HCT116 (cell line): ENCODE results near the gene RAD23A. TPM values are rescaled to one million over a fixed set of nuclear protein-coding genes. Genes with fewer than 3 reads are reported as not detected.

Source experiments
- ATAC-seq: fragments of 200-7000 bp; cut with Tn5 transposase; 2 replicates; pipeline ENCODE4 v1.9.1; 2020; ENCODE audit warnings: mild to moderate bottlenecking, moderate library complexity
- BruUV-seq: library from RNA; stranded (reverse); fragments of 400-500 nt; replicated peaks from 2 replicates; lab custom pipeline; 2021; lab: Mats Ljungman, UMichigan
- CTCF ChIA-PET: fragments of 300-600 bp; sonication (Branson Sonifier 250); formaldehyde crosslinking; loops from one replicate; lab custom pipeline; 2021; ENCODE audit warnings: antibody characterized with exemption; lab: Charles Lee
- POLR2A ChIA-PET: fragments of 300-600, 350-600 bp; sonication (Branson Sonifier 250); formaldehyde crosslinking; loops from one replicate; lab custom pipeline; 2021; ENCODE audit warnings: antibody characterized with exemption; lab: Charles Lee
- RAD21 ChIA-PET, 2 experiments: fragments of 300-600 bp; sonication (Branson Sonifier 250); formaldehyde crosslinking; loops; one replicate each; lab custom pipeline; 2023; ENCODE audit warnings: low total read pairs in 2 of 2; ENCODE audit not compliant: uncharacterized antibody in 2 of 2, unreplicated experiment in 2 of 2, low non-redundant PET in 1 of 2; lab: Charles Lee
- DNase-seq: peaks from one replicate; pipeline ENCODE4 v3.0.0-alpha.2; 2010; ENCODE audit warnings: low read depth, low spot score
- H2AFZ ChIP-seq: fragments of 200-600 bp; shearing (Covaris generic), sonication (generic); 2 replicates; pipeline ENCODE4 v1.6.1; 2017; ENCODE audit warnings: low read depth, mixed run types, mixed read lengths, antibody characterized with exemption, low read length; ENCODE audit not compliant: poor library complexity, severe bottlenecking
- H3K27ac ChIP-seq: 2 replicates; pipeline ENCODE4 v1.5.1; 2012; ENCODE audit warnings: low read depth, low read length
- H3K27me3 ChIP-seq: fragments of 200-600 bp; sonication (generic); 2 replicates; pipeline ENCODE4 v1.6.1; 2016; ENCODE audit warnings: mixed run types, low read length, mixed read lengths; ENCODE audit not compliant: insufficient read depth
- H3K36me3 ChIP-seq, 2 experiments: fragments of 200-500 bp in 1 of 2; fragments of 200-600 bp in 1 of 2; sonication (Bioruptor generic) in 1 of 2; sonication (generic) in 1 of 2; 2 replicates each; pipeline versions ENCODE4 v1.5.1 to v1.6.1; 2014 to 2016; ENCODE audit warnings: low read length in 2 of 2, inconsistent platforms in 1 of 2, mixed read lengths in 1 of 2, mixed run types in 1 of 2; ENCODE audit not compliant: insufficient read depth in 2 of 2, control insufficient read depth in 1 of 2
- H3K4me1 ChIP-seq, 2 experiments: fragments of 200-600 bp in 1 of 2; sonication (generic) in 1 of 2; 2 replicates each; pipeline versions ENCODE4 v1.5.1 to v1.6.1; 2012 to 2017; ENCODE audit warnings: low read length in 2 of 2, inconsistent platforms in 1 of 2, mild to moderate bottlenecking in 1 of 2, mixed read lengths in 1 of 2, mixed run types in 1 of 2, moderate library complexity in 1 of 2; ENCODE audit not compliant: insufficient read depth in 2 of 2, control insufficient read depth in 1 of 2
- H3K4me2 ChIP-seq: fragments of 200-600 bp; sonication (generic); 2 replicates; pipeline ENCODE4 v1.6.1; 2017; ENCODE audit warnings: mixed run types, low read length, mixed read lengths
- H3K4me3 ChIP-seq, 2 experiments: fragments of 200-600 bp in 1 of 2; sonication (generic) in 1 of 2; replicated peaks in 1 of 2; 2 replicates each; pipeline ENCODE4 v1.5.1; 2011 to 2016; ENCODE audit warnings: low read length in 2 of 2, control low read depth in 1 of 2, low read depth in 1 of 2, mild to moderate bottlenecking in 1 of 2, mixed read lengths in 1 of 2, mixed run types in 1 of 2
- H3K79me2 ChIP-seq: fragments of 200-600 bp; sonication (generic); 2 replicates; pipeline ENCODE4 v1.6.1; 2017; ENCODE audit warnings: mild to moderate bottlenecking, mixed run types, low read length, moderate library complexity, mixed read lengths; ENCODE audit not compliant: insufficient read depth
- H3K9ac ChIP-seq: fragments of 200-600 bp; sonication (generic); 2 replicates; pipeline ENCODE4 v1.6.1; 2016; ENCODE audit warnings: low read length, mixed read lengths
- H3K9me2 ChIP-seq: fragments of 200-600 bp; sonication (generic), shearing (Covaris generic); 2 replicates; pipeline ENCODE4 v1.6.1; 2017; ENCODE audit warnings: mixed run types, mild to moderate bottlenecking, moderate library complexity; ENCODE audit not compliant: insufficient read depth
- H3K9me3 ChIP-seq, 2 experiments: fragments of 200-500 bp in 1 of 2; fragments of 200-600 bp in 1 of 2; sonication (Bioruptor generic) in 1 of 2; sonication (generic) in 1 of 2; 2 replicates each; pipeline ENCODE4 v1.6.1; 2014 to 2017; ENCODE audit warnings: low read length in 2 of 2, mixed read lengths in 2 of 2, inconsistent platforms in 1 of 2, low read depth in 1 of 2, mild to moderate bottlenecking in 1 of 2, mixed run types in 1 of 2, moderate library complexity in 1 of 2; ENCODE audit not compliant: control insufficient read depth in 1 of 2, insufficient read depth in 1 of 2
- H4K20me1 ChIP-seq: fragments of 200-600 bp; sonication (generic), shearing (Covaris generic); 2 replicates; pipeline ENCODE4 v1.6.1; 2017; ENCODE audit warnings: mixed run types, mild to moderate bottlenecking, moderate library complexity; ENCODE audit not compliant: insufficient read depth
- CEBPB ChIP-seq: IDR thresholded peaks from 2 replicates; pipeline ENCODE4 v1.6.1; 2012; ENCODE audit warnings: low read depth
- EZH2 ChIP-seq: fragments of 200-600 bp; sonication (generic); IDR thresholded peaks from 2 replicates; pipeline ENCODE4 v1.6.1; 2017; ENCODE audit warnings: antibody characterized with exemption, mixed run types
- EZH2phosphoT487 ChIP-seq: fragments of 200-600 bp; IDR thresholded peaks from 2 replicates; pipeline ENCODE4 v1.6.1; 2018; ENCODE audit warnings: antibody characterized with exemption, borderline replicate concordance
- FOSL1 ChIP-seq: IDR thresholded peaks from 2 replicates; pipeline ENCODE4 v1.6.1; 2012; ENCODE audit warnings: low read depth
- JUND ChIP-seq: IDR thresholded peaks from 2 replicates; pipeline ENCODE4 v1.6.1; 2012
- POLR2A ChIP-seq: IDR thresholded peaks from 2 replicates; pipeline ENCODE4 v1.7.0; 2011; ENCODE audit warnings: borderline replicate concordance; ENCODE audit not compliant: insufficient read depth, insufficient read length; ENCODE audit errors: extremely low read depth
- POLR2AphosphoS5 ChIP-seq: IDR thresholded peaks from 2 replicates; pipeline ENCODE4 v1.6.1; 2011; ENCODE audit warnings: mild to moderate bottlenecking, low read depth, low read length, moderate library complexity
- REST ChIP-seq: IDR thresholded peaks from 2 replicates; pipeline ENCODE4 v1.6.1; 2012; ENCODE audit warnings: low read depth
- SIN3A ChIP-seq: IDR thresholded peaks from 2 replicates; pipeline ENCODE4 v1.6.1; 2012; ENCODE audit warnings: low read depth
- SP1 ChIP-seq: IDR thresholded peaks from 2 replicates; pipeline ENCODE4 v1.6.1; 2012; ENCODE audit warnings: low read depth
- TCF7L2 ChIP-seq: IDR thresholded peaks from 2 replicates; pipeline ENCODE4 v1.7.0; 2011; ENCODE audit warnings: borderline replicate concordance, inconsistent platforms; ENCODE audit not compliant: insufficient read depth, insufficient read length; ENCODE audit errors: extremely low read depth
- YY1 ChIP-seq: IDR thresholded peaks from 2 replicates; pipeline ENCODE4 v1.6.1; 2011; ENCODE audit warnings: low read length, low read depth, moderate library complexity, mild to moderate bottlenecking; ENCODE audit not compliant: insufficient replicate concordance; ENCODE audit errors: extremely low read depth
- ZBTB33 ChIP-seq: IDR thresholded peaks from 2 replicates; pipeline ENCODE4 v1.6.1; 2011; ENCODE audit warnings: mild to moderate bottlenecking, low read length, moderate library complexity; ENCODE audit not compliant: insufficient replicate concordance; ENCODE audit errors: extremely low read depth
- ZFX ChIP-seq: fragments of 450-650 bp; IDR thresholded peaks from 2 replicates; pipeline ENCODE4 v1.6.1; 2017
- intact Hi-C: fragments of 100-400 bp; cut with micrococcal nuclease; formaldehyde crosslinking; loops from 2 replicates; pipeline ENCODE4 v1.10.0; 2022
- total RNA-seq: library from RNA; stranded (reverse); gene quantifications from one replicate; pipeline ENCODE4 v1.2.1, GENCODE V29; 2021; ENCODE audit not compliant: unreplicated experiment
- TF ChIP-seq, protein P1 (sequence below), 3 experiments: fragments of 200-600 bp in 1 of 3; sonication (generic) in 1 of 3; IDR thresholded peaks in 2 of 3; conservative IDR thresholded peaks in 1 of 3; 2 replicates each; pipeline ENCODE4 v1.5.1; 2012 to 2017; ENCODE audit warnings: low read depth in 2 of 3, low read length in 2 of 3, antibody characterized with exemption in 1 of 3, borderline replicate concordance in 1 of 3, control low read depth in 1 of 3, mild to moderate bottlenecking in 1 of 3, mixed read lengths in 1 of 3, mixed run types in 1 of 3, moderate library complexity in 1 of 3; ENCODE audit not compliant: insufficient read depth in 1 of 3
- TF ChIP-seq, protein P2 (sequence below): IDR thresholded peaks from 2 replicates; pipeline ENCODE4 v1.6.1; 2012

RAD23A gene
- total RNA-seq, 1 experiment from 2014 or later, result 163 TPM

DNA sequence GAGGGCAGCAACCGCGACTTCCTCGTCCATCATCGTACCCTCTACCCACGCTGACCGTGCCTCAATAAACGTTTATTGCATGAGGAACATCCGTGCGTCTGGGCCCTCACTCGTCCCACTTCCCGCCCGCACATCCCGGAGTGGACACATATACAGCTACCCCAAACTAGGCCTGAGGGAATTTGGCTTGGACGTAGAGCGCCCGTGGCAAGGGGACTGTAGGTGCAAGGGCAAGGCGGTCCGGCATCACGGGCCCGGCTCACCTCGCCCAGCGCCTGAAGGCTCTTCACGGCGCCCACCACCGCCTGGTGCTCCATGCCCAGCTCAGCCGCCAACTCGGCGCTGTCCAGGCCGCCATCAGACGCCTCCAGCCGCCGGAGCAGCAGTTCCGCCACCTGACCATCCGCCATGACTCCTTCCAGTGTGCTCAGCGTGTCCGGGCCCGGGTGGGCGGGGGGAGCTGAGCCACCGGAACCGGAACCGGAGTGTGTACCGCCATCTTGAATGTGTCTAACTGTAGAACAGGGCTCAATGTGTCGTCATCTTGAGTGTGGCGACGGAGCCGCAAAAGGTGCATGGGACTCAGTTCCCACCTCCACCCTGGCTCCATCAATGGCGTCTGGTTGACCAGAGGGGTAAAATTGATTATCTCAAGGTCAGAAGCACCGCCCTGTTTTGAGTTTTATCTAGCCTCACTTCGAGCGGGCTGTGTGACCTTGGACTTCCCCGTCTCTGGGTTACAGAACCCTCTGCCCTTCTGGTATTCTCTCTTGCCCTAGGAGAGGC, 12.2 kb upstream of the RAD23A start, which contains the start of gene FARSA (continued):
- TF ChIP-seq, protein P1, sequence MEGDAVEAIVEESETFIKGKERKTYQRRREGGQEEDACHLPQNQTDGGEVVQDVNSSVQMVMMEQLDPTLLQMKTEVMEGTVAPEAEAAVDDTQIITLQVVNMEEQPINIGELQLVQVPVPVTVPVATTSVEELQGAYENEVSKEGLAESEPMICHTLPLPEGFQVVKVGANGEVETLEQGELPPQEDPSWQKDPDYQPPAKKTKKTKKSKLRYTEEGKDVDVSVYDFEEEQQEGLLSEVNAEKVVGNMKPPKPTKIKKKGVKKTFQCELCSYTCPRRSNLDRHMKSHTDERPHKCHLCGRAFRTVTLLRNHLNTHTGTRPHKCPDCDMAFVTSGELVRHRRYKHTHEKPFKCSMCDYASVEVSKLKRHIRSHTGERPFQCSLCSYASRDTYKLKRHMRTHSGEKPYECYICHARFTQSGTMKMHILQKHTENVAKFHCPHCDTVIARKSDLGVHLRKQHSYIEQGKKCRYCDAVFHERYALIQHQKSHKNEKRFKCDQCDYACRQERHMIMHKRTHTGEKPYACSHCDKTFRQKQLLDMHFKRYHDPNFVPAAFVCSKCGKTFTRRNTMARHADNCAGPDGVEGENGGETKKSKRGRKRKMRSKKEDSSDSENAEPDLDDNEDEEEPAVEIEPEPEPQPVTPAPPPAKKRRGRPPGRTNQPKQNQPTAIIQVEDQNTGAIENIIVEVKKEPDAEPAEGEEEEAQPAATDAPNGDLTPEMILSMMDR (IDR thresholded peaks at IDR 0.05 in 2 of 3, conservative IDR thresholded peaks at IDR 0.05 in 1 of 3; ENCODE audit: borderline replicate concordance in 1 of 3, insufficient read depth in 1 of 3, low read depth in 2 of 3, low read length in 2 of 3), result no peak
- TF ChIP-seq CEBPB (no peak), EZH2 (no peak), POLR2AphosphoS5 (peak; percentile 98), EZH2phosphoT487 (no peak), TCF7L2 (no peak), ZFX (peak; percentile 78; the same call in 1 of the 2 replicates), POLR2A (peak; percentile 84), SP1 (no peak)
- TF ChIP-seq, protein P2, sequence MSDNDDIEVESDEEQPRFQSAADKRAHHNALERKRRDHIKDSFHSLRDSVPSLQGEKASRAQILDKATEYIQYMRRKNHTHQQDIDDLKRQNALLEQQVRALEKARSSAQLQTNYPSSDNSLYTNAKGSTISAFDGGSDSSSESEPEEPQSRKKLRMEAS, result peak; percentile 92

DNA sequence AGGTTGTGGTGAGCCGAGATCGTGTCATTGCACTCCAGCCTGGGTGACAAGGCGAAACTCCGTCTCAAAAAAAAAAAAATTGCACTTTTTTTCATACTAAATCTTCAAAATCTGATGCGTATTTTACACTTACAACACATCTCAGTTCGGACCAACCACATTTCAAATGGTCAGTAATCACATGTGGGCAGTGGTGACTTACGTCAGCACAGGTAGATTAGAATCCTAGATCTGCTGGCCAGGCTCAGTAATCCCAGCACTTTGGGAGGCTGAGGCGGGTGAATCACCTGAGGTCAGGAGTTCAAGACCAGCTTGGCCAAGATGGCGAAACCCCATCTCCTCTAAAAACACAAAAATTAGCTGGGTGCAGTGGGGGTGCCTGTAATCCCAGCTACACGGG, 10.6 kb upstream of the RAD23A start:
- no peak overlapping the region for H3K27ac ChIP-seq
- no peak for TF ChIP-seq REST
- TF ChIP-seq EZH2phosphoT487, result no peak
- no peak for TF ChIP-seq SIN3A
- TF ChIP-seq YY1, result no peak
- TF ChIP-seq ZBTB33, result no peak
- TF ChIP-seq FOSL1, result no peak
- no peak for TF ChIP-seq CEBPB
- no peak for TF ChIP-seq SP1
- TF ChIP-seq JUND, result no peak
- peak overlapping the region; percentile 15 for H3K4me2 ChIP-seq
- peaks cover 18 to 43% of the 10 kb centered on the region in 2 experiments for H3K4me1 ChIP-seq
- peaks cover 8 to 23% of the 10 kb centered on the region in 2 experiments; a peak in 3 of 4 replicates for H3K36me3 ChIP-seq
- DNase-seq (no peak), ATAC-seq (no peak)
- H4K20me1 ChIP-seq, result no peaks in the 10 kb centered on the region
- no peak overlapping the region for H2AFZ ChIP-seq
- no peaks in the 10 kb centered on the region for H3K27me3 ChIP-seq
- ChIA-PET CTCF (no interaction called here), POLR2A (interaction anchor here (0.7 kb wide), 1 partner anchor 763 kb away, joined by 3 read pairs; no protein-coding TSS in a partner anchor), RAD21 (no interaction called here)
- intact Hi-C loops, result no loop called here
- no peaks in the 10 kb centered on the region for H3K9me2 ChIP-seq
- no TSS peak for BruUV-seq
- peaks cover 51% of the 10 kb centered on the region for H3K79me2 ChIP-seq
- no peaks in the 10 kb centered on the region for H3K9me3 ChIP-seq
- H3K4me3 ChIP-seq, result no peak overlapping the region
- H3K9ac ChIP-seq, result no peak overlapping the region
